T-helper 2 cell treated with Interferon-gamma antibody and Interleukin-4, amounts not matched to agents 5 μg/mL and 100 μg/mL, for 36 hours (primary cell): Measurements from ENCODE around the gene OOSP2.

ENCODE experiments used
- DNase-seq: peaks from one replicate; pipeline ENCODE4 v3.0.0; 2021; ENCODE audit warnings: low spot score
- H3K27ac Mint-ChIP-seq: one replicate; pipeline ENCODE4 v1.8.0; 2021; ENCODE audit warnings: mild to moderate bottlenecking, mixed read lengths
- H3K27me3 Mint-ChIP-seq: one replicate; pipeline ENCODE4 v1.8.0; 2021; ENCODE audit warnings: low read depth, mixed read lengths
- H3K36me3 Mint-ChIP-seq: one replicate; pipeline ENCODE4 v1.8.0; 2021; ENCODE audit warnings: low read depth, mixed read lengths
- H3K4me1 Mint-ChIP-seq: one replicate; pipeline ENCODE4 v1.8.0; 2021; ENCODE audit warnings: low read depth, mixed read lengths
- H3K4me3 Mint-ChIP-seq: one replicate; pipeline ENCODE4 v1.8.0; 2022; ENCODE audit warnings: mild to moderate bottlenecking, moderate library complexity, mixed read lengths
- H3K9me3 Mint-ChIP-seq: one replicate; pipeline ENCODE4 v1.8.0; 2021; ENCODE audit warnings: mixed read lengths

Gene OOSP2

GRCh38 chr11:60097189-60097588, 57.0 kb downstream of the OOSP2 start:
- H3K27me3 Mint-ChIP-seq, result no peaks in the 10 kb centered on the region
- H3K4me3 Mint-ChIP-seq, result no peak overlapping the region
- no peaks in the 10 kb centered on the region for H3K4me1 Mint-ChIP-seq
- DNase-seq, result no peak
- no peak overlapping the region for H3K27ac Mint-ChIP-seq
- no peaks in the 10 kb centered on the region for H3K9me3 Mint-ChIP-seq
- no peaks in the 10 kb centered on the region for H3K36me3 Mint-ChIP-seq
